GM18499 (cell line): ENCODE results near the gene SGCA.

Source experiments
- ATAC-seq: cut with Tn5 transposase; IDR thresholded peaks from one replicate; pipeline ENCODE4 v1.9.1; 2021; ENCODE audit warnings: moderate number of reproducible peaks; ENCODE audit not compliant: insufficient read depth, unreplicated experiment

The SGCA gene

DNA sequence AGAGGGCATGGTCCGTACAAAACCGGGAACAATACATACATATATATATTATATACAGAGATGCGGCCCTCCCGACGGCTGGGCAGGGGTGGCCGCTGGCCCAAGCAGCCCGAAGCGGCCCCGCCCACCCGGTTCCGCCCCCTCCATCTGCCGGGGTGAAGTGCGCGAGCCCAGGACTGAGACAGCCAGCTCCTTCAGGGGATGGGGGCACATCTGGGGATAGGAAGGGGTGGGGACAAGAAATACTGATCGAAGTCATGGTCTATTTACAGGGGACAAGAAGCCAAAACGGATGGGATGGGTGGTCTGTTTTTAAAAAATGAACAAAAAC lies 32.1 kb upstream of the SGCA start:
- ATAC-seq, result no peak

DNA sequence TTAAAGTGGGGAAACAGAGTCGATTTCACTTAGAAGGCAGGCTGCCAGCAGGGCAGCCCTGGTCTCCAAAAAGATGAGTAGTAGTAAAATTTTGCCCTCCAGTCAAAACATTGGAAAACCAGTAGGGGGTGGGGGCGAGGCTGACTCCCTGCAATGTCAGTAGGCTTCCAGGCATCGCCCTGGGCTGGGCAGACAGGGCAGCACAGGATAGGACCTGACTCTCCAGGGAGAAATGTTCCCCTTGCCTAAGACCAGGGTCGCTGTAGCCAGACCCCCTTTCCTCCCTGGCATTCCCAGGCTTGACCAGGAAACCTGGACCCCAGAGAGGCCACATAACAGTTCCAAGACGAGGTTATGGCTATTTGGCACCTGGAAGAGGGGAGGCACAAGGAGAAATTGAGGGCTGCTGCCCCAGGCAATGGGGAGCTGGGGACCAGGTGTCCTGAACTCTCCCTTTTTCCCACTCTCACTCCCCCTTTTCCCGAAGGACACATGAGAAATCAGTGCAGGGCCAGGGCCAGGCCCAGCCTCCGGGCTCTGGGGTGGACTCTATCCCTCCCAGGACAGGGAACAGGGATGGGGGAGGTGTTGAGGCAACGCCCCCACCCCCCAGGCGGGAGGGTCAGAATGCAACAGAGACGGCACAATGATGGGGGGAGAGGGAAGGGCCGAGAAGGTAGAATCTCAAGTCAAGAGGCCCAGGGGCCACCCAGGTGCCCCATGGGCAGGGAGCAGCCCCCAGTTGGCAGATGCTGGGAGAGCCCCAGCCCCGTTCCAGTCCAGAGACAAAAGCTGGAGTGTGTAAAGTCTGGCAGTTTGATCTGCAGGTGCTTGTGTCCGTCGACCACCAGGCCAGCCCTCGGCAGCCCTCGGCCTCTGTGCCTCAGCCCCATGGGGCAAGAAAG lies 31.3 kb upstream of the SGCA start:
- ATAC-seq, result no peak

DNA sequence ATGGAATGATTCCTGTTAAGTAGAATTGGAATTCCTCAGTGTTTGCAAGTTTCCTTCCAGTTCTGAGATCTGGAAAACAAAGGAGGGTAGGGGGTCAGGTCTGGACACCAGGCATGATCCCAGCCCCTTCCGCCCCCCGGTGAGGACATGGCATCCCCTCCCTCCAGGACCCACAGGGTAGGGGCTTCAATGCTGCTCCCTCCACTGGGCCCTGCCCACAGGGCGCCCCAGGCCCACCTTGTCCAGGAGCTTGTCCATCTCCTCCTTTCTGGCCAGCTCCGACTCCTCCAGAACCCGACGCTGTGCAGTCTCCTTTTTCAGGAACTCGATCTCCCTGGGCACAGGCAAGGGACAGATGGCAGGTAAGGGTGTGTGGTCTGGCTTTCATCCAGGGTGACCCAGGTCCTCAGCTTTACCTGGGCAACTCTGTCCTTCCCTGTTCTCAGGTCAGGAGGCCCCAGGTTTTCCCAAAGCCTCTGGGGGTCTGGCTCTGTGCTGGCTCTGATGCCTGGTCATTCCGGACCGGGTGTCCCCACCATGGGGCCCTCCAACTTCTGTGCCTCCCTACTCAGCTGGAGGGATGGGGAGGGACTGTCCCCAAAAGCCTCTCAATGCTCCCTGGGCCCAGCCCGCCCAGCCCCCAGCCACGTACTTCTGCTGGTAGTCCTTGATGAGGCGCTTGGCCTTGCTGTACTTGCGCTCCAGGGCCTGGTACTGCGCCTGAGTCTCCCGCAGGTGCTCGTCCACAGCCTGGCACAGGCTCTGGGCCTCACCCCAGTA lies 30.3 kb upstream of the SGCA start:
- no peak for ATAC-seq

DNA sequence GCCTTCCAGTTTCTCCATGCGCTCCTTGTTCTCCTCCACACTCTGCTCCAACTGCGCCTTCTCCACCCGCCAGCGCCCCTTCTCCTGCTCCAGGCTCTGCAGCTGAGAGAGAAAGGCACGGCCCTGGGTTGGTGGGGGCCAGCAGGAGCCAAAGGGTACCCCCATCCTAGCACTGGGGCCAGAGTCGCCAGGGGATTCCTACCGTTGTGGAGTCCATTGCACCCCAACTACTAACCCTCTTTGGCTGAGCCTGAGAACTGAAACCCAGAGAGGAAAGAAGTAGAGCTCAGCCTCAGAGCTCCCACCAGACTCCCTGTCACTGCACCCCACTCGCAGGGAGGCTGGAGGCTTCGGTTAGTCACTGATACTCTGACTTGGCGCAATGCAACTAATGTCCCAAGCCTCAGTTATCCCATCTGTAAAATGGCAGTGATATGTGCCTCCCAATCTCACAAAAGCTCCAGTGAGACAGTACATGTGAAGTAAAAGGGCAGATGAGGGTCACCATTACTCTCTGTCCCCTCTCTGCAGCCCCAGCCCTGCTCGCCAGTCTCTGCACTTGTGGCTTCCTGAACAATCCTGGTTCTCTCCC lies 29.6 kb upstream of the SGCA start:
- ATAC-seq, result no peak

DNA sequence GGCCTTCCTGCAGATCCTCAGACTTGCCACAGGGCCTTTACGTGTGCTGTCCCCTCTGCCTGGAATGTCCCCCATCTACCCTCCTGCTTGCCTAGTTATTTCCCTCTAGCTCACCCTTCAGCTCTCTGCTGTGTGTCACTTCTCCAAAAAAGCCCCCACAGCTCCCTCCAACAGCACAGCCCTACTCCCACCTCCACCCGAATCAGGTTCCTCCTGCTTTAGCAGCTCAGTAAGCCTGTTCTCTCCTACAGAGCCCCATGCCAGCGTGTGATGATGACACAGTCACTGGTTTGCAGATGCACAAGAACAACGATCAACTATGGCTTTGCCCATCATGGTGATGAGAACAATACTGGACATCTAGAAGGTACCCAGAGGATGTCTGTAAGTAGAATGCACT lies 28.8 kb upstream of the SGCA start:
- ATAC-seq, result no peak

DNA sequence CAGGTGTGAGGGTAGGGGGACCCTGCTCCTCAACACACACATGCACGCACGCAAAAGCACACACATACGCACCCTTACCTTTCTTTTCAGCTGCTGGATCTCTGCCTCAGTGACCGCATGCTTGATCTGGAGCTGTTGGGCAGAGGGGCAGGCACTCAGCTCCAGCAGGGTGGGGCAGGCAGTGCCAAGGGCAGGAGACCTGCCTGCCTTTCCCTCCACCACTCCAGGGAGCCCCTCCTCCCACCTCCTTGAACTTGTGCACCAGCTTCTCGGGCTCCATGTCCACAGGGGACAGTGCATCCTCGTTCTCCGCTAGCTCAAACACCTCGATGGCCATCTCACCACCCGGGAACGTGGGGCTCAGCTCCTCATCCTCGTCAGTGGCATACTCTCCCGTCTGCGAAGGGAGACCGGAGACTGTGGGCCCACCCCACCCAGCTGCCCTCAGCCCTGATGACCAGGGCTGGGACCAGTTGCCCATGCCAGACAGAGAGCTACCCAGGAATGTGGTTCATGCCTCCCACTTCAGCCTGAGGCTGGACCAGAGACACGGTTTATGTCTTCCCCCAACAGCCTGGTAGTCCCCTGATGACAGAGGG lies 26.5 kb upstream of the SGCA start:
- no peak for ATAC-seq

DNA sequence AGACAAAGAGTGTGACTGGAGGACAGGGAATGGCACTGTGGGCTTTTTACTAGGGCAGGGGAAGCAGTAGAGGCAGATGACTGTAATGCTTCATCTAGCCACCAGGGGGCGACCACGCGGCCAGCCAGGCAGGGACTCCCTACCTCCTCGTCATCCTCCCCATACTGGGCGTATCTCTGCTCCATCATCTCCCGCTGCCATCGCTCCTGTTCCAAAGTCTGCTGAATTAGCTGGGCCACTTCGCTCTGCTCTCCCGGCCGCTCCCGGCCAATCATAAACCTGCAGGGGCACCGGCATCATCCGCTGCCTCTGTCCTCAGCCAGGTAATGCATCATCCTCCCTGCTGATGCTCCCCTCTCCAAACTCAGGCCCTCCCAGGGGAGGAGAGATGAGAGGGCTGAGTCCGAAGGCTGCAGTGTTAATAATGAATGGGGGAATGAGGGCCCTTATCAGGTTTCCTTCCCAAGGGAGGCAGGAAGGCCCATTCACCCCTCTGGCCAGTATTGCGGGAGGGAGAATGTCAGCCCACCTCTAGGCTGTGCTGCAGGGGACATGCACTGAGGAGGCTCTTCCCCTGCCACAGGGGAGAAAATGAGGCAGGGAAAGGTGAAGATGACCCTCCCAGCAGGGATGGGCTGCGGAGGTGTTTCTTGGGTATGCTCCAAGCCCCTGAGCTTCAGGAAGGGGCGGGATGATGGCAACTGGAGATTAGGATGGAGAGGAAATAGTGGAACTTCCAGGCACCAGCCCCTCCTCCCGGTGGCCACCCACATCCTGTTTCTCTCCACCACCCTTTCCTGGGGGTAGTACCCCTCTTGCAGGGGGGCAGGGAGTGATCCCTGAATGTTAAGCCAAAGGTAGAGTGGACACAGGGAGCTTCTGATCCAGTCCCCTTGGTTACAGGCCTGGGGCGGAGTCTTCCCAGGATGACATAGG lies 25.6 kb upstream of the SGCA start:
- no peak for ATAC-seq

DNA sequence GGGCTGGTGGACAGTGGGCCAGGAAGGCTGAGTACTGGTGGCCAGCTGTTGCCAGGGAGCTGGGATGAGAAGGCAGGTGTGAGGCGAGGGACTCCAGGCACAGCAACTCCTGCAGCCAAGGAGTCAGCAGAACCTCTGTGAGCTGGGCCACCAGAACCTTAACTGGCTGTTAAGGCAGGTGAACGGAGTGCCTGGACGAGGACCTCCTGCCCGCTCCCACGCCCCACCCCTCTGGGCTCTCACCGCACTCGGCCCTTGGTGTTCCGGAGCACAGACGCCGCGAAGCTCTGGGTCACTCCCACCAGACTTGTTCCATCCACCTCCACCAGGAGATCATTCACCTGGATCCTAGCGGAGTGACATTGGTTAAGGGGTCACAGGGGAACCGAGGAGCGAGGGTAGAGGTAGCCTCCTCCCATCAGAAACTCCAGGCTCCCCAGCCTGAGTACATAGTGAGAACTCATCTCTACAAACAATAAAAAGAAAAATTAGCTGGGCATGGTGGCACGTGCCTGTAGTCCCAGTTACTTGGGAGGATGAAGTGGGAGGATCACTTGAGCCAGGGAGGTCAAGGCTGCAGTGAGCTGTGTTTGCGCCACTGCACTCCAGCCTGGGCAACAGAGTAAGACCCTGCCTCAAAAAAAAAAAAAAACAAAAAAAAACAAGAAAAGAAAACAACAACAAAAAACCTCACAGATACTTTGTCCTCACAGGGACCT lies 24.6 kb upstream of the SGCA start:
- no peak for ATAC-seq

DNA sequence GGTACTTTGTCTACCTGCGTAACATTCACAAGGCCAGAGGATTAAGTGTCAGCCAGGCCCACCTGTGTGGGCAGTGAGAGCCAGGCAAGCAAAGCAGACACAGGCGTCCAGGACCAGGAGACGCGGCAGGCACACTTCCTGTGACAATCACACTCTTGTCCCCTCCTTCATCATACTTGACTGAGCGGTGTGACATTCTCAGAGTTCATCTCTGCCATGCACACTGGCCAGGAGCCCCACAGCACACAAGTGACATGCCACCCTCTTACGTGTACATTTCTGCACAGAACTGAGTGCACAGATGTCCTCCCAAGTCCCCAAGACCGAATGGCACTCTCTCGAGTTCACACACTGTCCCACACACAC lies 24.1 kb upstream of the SGCA start:
- ATAC-seq, result no peak

DNA sequence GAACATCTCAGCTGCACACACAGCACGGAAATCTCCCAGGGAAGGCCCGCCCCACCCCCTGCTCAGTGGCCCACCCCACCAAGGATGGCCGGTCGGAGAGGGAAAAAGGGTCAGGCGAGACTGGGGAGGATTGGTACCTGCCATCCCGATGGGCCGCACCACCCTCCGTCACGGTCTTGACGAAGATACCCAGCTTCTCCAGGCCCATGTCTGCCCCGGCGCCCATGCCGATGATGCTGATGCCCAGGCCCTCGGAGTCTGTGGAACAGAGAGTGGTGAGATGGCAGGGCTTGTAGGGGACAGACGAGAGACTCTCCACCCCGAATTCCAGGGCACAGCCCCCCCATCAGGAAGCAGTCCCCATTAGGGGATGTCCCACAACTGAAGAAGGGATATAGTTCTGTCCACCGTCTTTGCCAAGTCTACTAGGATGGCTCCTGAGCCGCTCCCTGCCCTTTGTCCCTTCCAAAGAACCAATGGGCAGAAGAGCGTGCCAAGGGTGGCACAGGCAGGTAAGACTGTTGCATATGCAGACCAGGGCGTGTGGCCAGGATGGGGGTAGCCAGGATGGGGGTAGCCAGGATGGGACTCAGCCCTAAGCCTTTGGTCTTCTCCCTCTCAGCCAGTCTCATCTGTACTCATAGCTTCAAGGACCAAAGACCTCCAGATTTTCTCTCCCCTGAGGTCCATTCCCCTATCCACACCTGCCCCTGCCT lies 22.2 kb upstream of the SGCA start:
- no peak for ATAC-seq

DNA sequence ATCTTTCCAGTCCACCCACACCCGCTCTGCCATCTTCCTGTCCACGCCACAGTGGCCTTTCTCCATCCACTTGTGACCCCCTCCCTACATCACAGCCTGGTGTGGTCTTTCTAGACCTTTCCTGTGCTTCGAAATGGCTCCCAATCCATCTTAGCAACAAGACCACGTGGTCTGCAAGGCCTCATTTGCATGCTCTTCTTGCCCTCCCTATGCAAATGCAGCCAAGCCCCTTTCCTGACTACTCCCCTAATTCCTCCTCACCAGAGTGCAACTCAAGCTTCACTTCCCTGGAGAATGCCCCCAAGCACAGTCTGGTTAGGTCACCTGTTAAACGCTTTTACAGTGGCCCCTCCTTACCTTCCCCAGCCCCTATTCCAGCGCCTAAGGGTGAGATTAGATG lies 21.4 kb upstream of the SGCA start:
- no peak for ATAC-seq

DNA sequence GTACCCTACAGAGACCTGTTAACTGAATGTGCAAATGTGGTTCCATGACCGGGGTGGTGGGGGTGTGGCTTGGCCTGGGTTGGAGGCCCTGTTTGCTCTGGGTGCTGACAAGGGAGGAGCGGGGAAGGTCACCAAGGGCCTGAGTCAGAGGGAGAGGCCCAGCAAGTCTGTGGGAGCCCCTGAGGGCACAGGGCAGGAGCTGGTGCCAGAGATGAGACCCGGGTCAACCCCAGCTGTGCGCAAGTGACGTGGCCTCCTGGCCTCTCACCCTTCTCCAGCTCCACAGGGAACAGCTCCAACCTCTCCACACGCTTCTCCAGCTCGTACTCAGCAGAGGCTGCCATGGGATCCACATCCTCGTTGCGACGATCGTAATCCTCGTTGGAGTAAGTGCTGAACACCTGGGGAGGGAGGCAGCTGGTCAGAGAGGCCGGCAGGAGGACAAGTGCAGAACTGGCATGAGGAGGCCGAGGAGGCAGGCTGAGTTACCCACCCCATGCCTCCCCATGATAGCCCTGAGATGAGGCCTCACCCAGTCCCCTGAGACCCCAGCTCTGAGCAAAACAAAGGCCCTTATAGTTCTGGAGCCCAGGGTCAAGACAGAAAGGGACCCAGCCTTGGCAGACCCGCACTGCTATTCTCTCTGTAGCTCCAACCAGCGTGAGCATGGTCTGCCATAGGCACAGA lies 20.8 kb upstream of the SGCA start:
- no peak for ATAC-seq

DNA sequence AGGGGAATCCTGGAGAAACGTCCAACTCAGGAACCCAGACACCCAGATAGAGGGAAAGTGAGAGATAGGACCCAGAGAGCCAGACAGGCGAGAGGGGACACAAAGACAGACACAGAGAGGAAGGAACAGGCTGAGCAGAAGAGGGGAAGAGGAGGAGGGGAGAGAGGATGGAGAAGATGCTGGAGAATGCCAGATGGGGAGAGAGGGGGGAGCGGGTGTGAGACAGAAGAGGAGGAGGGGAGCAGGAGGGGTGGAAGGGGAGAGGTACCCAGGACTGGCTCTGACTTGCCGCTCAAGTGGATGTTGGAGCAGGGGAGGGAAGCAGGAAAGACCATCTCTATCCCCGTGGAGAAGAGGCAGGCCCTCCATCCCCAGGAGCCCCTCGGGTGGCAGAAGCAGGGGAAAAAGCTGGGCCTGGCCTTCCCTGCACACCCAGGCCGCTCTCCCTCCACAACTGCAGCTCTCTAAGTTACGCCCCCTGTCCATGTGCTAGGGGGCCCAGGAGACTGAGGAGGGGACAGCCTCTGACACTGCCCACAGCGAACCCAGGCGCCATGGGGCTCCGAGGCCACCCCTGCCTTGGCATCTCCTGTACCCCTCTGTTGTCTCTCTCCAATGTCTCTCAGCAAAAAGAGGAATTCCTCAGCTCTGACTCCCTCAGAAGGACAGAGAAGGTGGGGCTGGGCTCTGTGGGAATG lies 20.1 kb upstream of the SGCA start:
- ATAC-seq, result no peak

DNA sequence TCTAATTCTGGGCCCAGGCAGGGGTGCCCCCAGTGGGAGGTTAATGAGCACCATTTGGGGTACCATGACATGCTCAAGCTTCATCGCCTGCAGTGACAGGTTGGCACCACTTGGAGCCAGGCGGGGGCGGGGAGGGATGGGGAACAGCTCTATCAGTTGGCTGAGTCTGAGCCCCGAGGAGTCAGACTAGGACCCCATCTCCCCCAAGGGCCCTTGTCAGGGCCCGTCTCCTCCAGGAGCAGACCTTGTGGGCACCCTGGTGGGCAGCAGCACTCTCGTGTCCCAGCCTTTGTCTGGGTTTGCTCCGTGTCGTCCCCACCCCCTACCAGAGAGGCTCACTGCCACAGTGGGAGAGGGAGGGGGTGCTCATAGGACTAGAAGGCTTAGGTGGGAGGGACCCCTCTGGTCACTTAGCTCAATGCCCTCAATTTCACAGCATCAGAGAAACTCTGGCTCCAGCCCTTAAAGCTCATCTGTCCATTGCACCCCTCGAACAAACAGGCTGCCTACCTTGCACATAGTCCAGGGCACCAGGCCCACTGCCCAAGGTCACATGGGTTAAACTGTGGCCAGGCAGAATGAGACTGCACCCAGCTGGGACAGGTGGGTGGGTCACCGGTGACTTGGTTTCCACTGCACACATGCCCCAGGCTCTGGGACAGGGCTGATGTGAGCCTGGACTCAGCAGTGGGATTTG lies 19.4 kb upstream of the SGCA start:
- no peak for ATAC-seq

DNA sequence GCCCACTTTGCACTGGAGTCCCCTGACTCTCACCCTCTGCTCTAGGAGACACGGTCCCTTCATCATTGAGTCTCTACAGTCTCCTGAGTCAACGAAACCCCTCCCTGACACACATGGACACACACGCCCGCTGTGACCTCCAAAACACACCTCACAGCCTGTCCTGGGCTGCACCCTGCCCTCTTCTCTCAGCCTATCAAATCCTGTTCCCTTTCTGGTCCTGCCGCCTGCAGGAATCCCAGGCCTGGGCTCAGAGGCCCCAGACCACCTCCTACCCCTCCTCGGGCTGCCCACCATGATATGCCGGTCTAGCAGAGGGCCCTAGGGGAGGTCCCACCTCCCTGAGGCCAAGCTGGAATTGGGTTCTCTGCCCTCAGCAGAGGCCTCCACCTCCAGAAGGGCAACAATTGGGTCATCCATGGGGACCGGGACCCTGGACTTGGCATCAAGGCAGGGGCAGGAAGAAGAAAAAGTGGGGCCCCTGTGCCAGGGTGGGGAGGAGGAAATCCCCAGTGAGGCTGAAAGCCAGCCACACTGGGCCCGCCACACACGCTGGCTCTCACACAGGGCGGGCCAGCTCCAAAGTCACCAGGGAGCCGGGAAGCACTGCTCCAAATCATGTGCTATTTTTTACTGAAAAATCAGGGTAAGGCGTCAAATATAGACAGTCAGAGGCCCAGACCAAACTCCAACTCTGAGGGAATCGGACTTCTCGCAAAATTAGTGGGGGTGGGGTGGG lies 18.7 kb upstream of the SGCA start:
- ATAC-seq, result no peak

DNA sequence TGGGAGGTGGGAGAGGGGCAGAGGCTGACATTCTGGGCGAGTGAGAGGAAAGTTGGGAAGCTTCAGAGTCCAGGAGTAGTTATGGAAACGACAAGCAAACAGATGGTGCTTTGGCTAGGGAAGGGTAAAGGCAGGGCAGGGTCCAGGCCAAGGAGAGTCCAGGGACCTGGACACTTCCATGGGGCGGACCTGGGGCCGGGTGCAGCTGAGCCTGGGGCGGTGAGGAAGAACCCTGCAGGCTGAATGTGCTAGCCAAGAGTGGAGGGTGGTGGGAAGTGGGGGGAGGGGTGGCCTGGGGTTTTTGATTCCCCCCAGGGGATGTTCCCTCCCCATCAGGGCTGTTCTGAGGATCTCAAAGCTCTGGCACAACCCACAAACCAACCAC lies 18.0 kb upstream of the SGCA start:
- ATAC-seq, result no peak
